ENCODE results near the gene TPGS1.

- no peak for TF ChIP-seq CTCF (IDR thresholded peaks at IDR 0.05; ENCODE audit: low read depth, low read length, poor library complexity, severe bottlenecking)
- no peak for TF ChIP-seq EZH2phosphoT487 (IDR thresholded peaks at IDR 0.05; ENCODE audit: borderline replicate concordance, low read length)
Measured at GRCh38 chr19:478236-478903, 28.9 kb upstream of the TPGS1 start.
